Loucy (cell line): ENCODE data around the gene LPIN1.

Experiments
- H2AFZ ChIP-seq: fragments of 200-600 bp; sonication (generic); 2 replicates; pipeline ENCODE4 v1.6.0; 2016; ENCODE audit warnings: antibody characterized with exemption, mild to moderate bottlenecking, low read length, moderate library complexity
- H3F3A ChIP-seq: fragments of 200-600 bp; 2 replicates; pipeline ENCODE4 v1.6.0; 2016; ENCODE audit warnings: antibody characterized with exemption, low read depth, mild to moderate bottlenecking
- H3K27me3 ChIP-seq: fragments of 200-600 bp; sonication (generic); 2 replicates; pipeline ENCODE4 v1.6.1; 2014; ENCODE audit warnings: low read length, mild to moderate bottlenecking; ENCODE audit not compliant: insufficient read depth, poor library complexity, severe bottlenecking
- H3K36me3 ChIP-seq: fragments of 200-600 bp; sonication (generic); 2 replicates; pipeline ENCODE4 v1.6.1; 2016; ENCODE audit warnings: low read length; ENCODE audit not compliant: insufficient read depth
- H3K4me1 ChIP-seq: fragments of 200-600 bp; sonication (generic); 2 replicates; pipeline ENCODE4 v1.5.1; 2014; ENCODE audit warnings: low read length, mild to moderate bottlenecking; ENCODE audit not compliant: insufficient read depth, poor library complexity, severe bottlenecking
- H3K4me2 ChIP-seq: fragments of 200-600 bp; sonication (generic); 2 replicates; pipeline ENCODE4 v1.6.0; 2014; ENCODE audit warnings: antibody characterized with exemption, low read length, low read depth, mild to moderate bottlenecking; ENCODE audit not compliant: poor library complexity, severe bottlenecking
- H3K4me3 ChIP-seq: fragments of 200-600 bp; sonication (generic); 2 replicates; pipeline ENCODE4 v1.5.1; 2014; ENCODE audit warnings: low read length, mild to moderate bottlenecking, mixed read lengths; ENCODE audit not compliant: poor library complexity, severe bottlenecking
- H3K79me2 ChIP-seq: fragments of 200-600 bp; sonication (generic); 2 replicates; pipeline ENCODE4 v1.6.1; 2014; ENCODE audit warnings: low read length; ENCODE audit not compliant: insufficient read depth
- H3K9ac ChIP-seq: fragments of 200-600 bp; sonication (generic); 2 replicates; pipeline ENCODE4 v1.6.0; 2014; ENCODE audit warnings: mild to moderate bottlenecking, low read depth, low read length, moderate library complexity; ENCODE audit not compliant: poor library complexity, severe bottlenecking
- H3K9me2 ChIP-seq: fragments of 200-600 bp; sonication (generic); replicated peaks from 2 replicates; pipeline ENCODE4 v1.6.1; 2016; ENCODE audit warnings: low read depth, low read length, mixed read lengths
- H3K9me3 ChIP-seq: fragments of 200-600 bp; sonication (generic); 2 replicates; pipeline ENCODE4 v1.6.1; 2014; ENCODE audit warnings: mild to moderate bottlenecking, antibody characterized with exemption, low read length, low read depth; ENCODE audit not compliant: insufficient read depth
- H4K20me1 ChIP-seq: fragments of 200-600 bp; sonication (generic); 2 replicates; pipeline ENCODE4 v1.6.0; 2014; ENCODE audit warnings: antibody characterized with exemption, low read length, mild to moderate bottlenecking; ENCODE audit not compliant: insufficient read depth, poor library complexity, severe bottlenecking
- EZH2phosphoT487 ChIP-seq: fragments of 200-600 bp; IDR thresholded peaks from 2 replicates; pipeline ENCODE4 v1.6.1; 2018; ENCODE audit warnings: antibody characterized with exemption, mild to moderate bottlenecking, moderate library complexity, borderline replicate concordance
- TF ChIP-seq, protein P1 (sequence below): fragments of 200-600 bp; sonication (generic); conservative IDR thresholded peaks from 2 replicates; pipeline ENCODE4 v1.5.1; 2014; ENCODE audit warnings: mild to moderate bottlenecking, antibody characterized with exemption, low read length

Gene LPIN1

DNA sequence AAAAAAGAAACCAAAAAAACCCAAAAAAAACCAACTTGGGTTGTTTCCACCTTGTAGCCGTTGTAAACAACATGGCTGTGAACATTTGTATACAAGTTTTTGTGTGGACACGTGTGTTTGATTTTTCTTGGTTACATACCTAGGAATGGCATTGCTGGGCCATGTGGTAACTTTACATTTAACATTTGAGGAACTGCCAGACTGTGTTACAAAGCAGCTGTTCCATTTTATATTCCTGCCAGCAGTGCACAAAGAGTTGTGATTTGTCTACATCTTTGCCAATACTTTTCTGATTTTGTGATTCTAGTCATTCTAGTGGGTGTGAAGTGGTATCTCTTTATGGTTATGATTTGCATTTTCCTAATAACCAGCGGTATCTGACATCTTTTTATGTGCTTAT, 22.5 kb downstream of the LPIN1 start:
- TF ChIP-seq, protein P1, sequence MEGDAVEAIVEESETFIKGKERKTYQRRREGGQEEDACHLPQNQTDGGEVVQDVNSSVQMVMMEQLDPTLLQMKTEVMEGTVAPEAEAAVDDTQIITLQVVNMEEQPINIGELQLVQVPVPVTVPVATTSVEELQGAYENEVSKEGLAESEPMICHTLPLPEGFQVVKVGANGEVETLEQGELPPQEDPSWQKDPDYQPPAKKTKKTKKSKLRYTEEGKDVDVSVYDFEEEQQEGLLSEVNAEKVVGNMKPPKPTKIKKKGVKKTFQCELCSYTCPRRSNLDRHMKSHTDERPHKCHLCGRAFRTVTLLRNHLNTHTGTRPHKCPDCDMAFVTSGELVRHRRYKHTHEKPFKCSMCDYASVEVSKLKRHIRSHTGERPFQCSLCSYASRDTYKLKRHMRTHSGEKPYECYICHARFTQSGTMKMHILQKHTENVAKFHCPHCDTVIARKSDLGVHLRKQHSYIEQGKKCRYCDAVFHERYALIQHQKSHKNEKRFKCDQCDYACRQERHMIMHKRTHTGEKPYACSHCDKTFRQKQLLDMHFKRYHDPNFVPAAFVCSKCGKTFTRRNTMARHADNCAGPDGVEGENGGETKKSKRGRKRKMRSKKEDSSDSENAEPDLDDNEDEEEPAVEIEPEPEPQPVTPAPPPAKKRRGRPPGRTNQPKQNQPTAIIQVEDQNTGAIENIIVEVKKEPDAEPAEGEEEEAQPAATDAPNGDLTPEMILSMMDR: no peak
- no peak for TF ChIP-seq EZH2phosphoT487
- no peaks in the 10 kb centered on the region for H3K9me2 ChIP-seq
- H2AFZ ChIP-seq: no peak overlapping the region
- H3K4me1 ChIP-seq: no peaks in the 10 kb centered on the region
- no peak overlapping the region for H3K4me3 ChIP-seq
- H3K27me3 ChIP-seq: no peaks in the 10 kb centered on the region
- no peak overlapping the region for H3K9ac ChIP-seq
- peaks cover 84% of the 10 kb centered on the region for H3K36me3 ChIP-seq
- no peaks in the 10 kb centered on the region for H3F3A ChIP-seq
- H3K4me2 ChIP-seq: no peak overlapping the region
- H4K20me1 ChIP-seq: no peaks in the 10 kb centered on the region
- H3K9me3 ChIP-seq: no peaks in the 10 kb centered on the region
- peaks cover 15% of the 10 kb centered on the region; the same call in 1 of the 2 replicates for H3K79me2 ChIP-seq

GRCh38 chr2:11769516-11769915, 23.1 kb downstream of the LPIN1 start:
- Histone ChIP-seq H3K4me2 (no peak overlapping the region), H3K9ac (no peak overlapping the region), H3K9me3 (no peaks in the 10 kb centered on the region), H2AFZ (no peak overlapping the region), H3K27me3 (no peaks in the 10 kb centered on the region), H3K79me2 (peaks cover 10% of the 10 kb centered on the region; the same call in 1 of the 2 replicates), H3K4me1 (no peaks in the 10 kb centered on the region), H3K4me3 (no peak overlapping the region), H3K36me3 (peaks cover 90% of the 10 kb centered on the region), H3K9me2 (no peaks in the 10 kb centered on the region), H3F3A (no peaks in the 10 kb centered on the region), H4K20me1 (no peaks in the 10 kb centered on the region)
- TF ChIP-seq EZH2phosphoT487: no peak
- TF ChIP-seq, protein P1: no peak

DNA sequence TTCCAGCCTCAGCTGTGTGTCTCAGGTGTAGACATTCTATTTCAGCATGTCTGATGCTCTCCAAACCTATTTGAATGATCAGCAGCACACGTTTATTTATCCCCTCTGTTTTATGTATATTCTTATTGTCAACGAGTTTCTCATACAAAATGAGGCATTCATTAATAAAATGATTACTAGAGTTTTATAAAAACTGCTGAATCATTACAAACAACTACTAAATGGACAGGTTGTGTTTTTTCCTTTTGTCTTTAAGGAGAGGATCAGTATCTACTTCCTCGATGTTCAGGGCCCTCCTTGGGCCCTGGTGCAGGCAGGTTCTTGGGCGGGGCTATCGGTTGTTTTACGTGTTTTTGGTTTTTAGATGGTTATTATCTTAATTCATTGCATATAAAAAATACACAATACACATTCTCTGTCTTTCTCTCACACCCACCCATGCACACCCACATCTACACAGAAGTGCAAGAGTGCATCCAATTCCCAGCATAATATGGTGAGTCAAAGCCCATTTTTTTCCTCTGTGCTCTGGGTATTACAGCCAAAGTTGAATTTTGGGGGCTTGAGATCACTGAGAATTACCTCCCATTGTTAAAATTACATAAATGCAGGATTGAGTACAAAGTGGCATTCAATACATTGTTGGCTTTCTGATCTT, 24.2 kb downstream of the LPIN1 start:
- H4K20me1 ChIP-seq: no peaks in the 10 kb centered on the region
- no peaks in the 10 kb centered on the region for H3K9me3 ChIP-seq
- peaks cover under 1% of the 10 kb centered on the region; the same call in 1 of the 2 replicates for H3K79me2 ChIP-seq
- H3K4me1 ChIP-seq: no peaks in the 10 kb centered on the region
- H2AFZ ChIP-seq: no peak overlapping the region
- no peak overlapping the region for H3K9ac ChIP-seq
- peaks cover 95% of the 10 kb centered on the region for H3K36me3 ChIP-seq
- H3F3A ChIP-seq: no peaks in the 10 kb centered on the region
- no peak overlapping the region for H3K4me2 ChIP-seq
- no peak for TF ChIP-seq EZH2phosphoT487
- TF ChIP-seq, protein P1: no peak
- no peaks in the 10 kb centered on the region for H3K9me2 ChIP-seq
- H3K4me3 ChIP-seq: no peak overlapping the region
- H3K27me3 ChIP-seq: no peaks in the 10 kb centered on the region
